ENCODE measurements around the gene SCAF1. TPM values are rescaled to one million over a fixed set of nuclear protein-coding genes. Genes with fewer than 3 reads are reported as not detected.

SCAF1 gene
- total RNA-seq, 1 donor, result 18.1 TPM

- H3K4me3 ChIP-seq (ENCODE audit: low read depth, low read length), result no peak overlapping the region
- TF ChIP-seq CTCF (IDR thresholded peaks at IDR 0.05; ENCODE audit: insufficient read depth, low read depth, low read length), result no peak
- no peak for DNase-seq (ENCODE audit: low read depth)
These were observed 46.8 kb upstream of the SCAF1 start for GRCh38 chr19:49594993-49595818.

GRCh38 chr19:49595819-49596404, 46.1 kb upstream of the SCAF1 start:
- no peak overlapping the region for H3K4me3 ChIP-seq (ENCODE audit: low read depth, low read length)
- DNase-seq (ENCODE audit: low read depth), result no peak
- no peak for TF ChIP-seq CTCF (IDR thresholded peaks at IDR 0.05; ENCODE audit: insufficient read depth, low read depth, low read length)

- DNase-seq (ENCODE audit: low read depth), result no peak
- TF ChIP-seq CTCF (IDR thresholded peaks at IDR 0.05; ENCODE audit: insufficient read depth, low read depth, low read length), result no peak
- no peak overlapping the region for H3K4me3 ChIP-seq (ENCODE audit: low read depth, low read length)
These were observed 45.6 kb upstream of the SCAF1 start for GRCh38 chr19:49596407-49596806.

GRCh38 chr19:49596954-49597702, 44.9 kb upstream of the SCAF1 start:
- no peak for DNase-seq (ENCODE audit: low read depth)
- no peak overlapping the region for H3K4me3 ChIP-seq (ENCODE audit: low read depth, low read length)
- no peak for TF ChIP-seq CTCF (IDR thresholded peaks at IDR 0.05; ENCODE audit: insufficient read depth, low read depth, low read length)

- TF ChIP-seq CTCF (IDR thresholded peaks at IDR 0.05; ENCODE audit: insufficient read depth, low read depth, low read length), result no peak
These were observed 44.4 kb upstream of the SCAF1 start for GRCh38 chr19:49597703-49597974.

GRCh38 chr19:49599378-49600295, 42.4 kb upstream of the SCAF1 start:
- H3K4me3 ChIP-seq (ENCODE audit: low read depth, low read length), result no peak overlapping the region
- TF ChIP-seq CTCF (IDR thresholded peaks at IDR 0.05; ENCODE audit: insufficient read depth, low read depth, low read length), result no peak
- DNase-seq (ENCODE audit: low read depth), result no peak

More at GRCh38 chr19:49597703-49597974, 44.4 kb upstream of the SCAF1 start:
- H3K4me3 ChIP-seq (ENCODE audit: low read depth, low read length), result no peak overlapping the region
- DNase-seq (ENCODE audit: low read depth), result no peak

All from fibroblast of villous mesenchyme (primary cell).